ENCODE data around the gene WDFY2. TPM values are rescaled to one million over a fixed set of nuclear protein-coding genes. Genes with fewer than 3 reads are reported as not detected.
A peak's percentile ranks its signal among the peaks of the same experiment; 100 is the strongest.

The WDFY2 gene
- total and polyA plus RNA-seq, 2 of the 8 experiments (the other 6 are each of a cell fraction or from before 2014, with no cell fraction given) = 13.9 to 29.0 TPM

- Histone ChIP-seq H3K23ac (ENCODE audit: insufficient read length) (no peak overlapping the region), H3K4ac (replicated peaks; ENCODE audit: insufficient read length, low read depth, low read length) (no peak overlapping the region), H4K91ac (replicated peaks; ENCODE audit: insufficient read length, low read length) (peak overlapping the region; percentile 84), H3K9ac (replicated peaks in 1 of 4; ENCODE audit: extremely low read depth in 1 of 4, low read depth in 3 of 4, low read length in 3 of 4) (no peak overlapping the region), H3K27ac (ENCODE audit: low read depth, low read length) (no peak overlapping the region), H2AFZ (ENCODE audit: low read length) (no peak overlapping the region), H2BK120ac (replicated peaks; ENCODE audit: low read depth, low read length) (peak overlapping the region; percentile 49), H3K9me3 (ENCODE audit: insufficient read depth in 2 of 2, low read depth in 1 of 2, low read length in 1 of 2) (no peaks in the 10 kb centered on the region), H3K18ac (ENCODE audit: extremely low read depth, low read length) (no peak overlapping the region), H2BK15ac (ENCODE audit: low read length) (no peak overlapping the region), H3K4me2 (ENCODE audit: insufficient read depth in 1 of 2, low read depth in 2 of 2, low read length in 2 of 2) (no peak overlapping the region; a peak in 1 of 4 replicates), H3K79me2 (ENCODE audit: control insufficient read depth in 1 of 2, insufficient read depth in 2 of 2, low read length in 2 of 2) (peaks cover 8 to 71% of the 10 kb centered on the region in 2 experiments; a peak in 3 of 4 replicates), H4K5ac (ENCODE audit: insufficient read length, low read depth, low read length) (no peak overlapping the region), H4K8ac (ENCODE audit: extremely low read depth, insufficient read depth, low read length) (no peak overlapping the region), H4K20me1 (replicated peaks in 1 of 2; ENCODE audit: control insufficient read depth in 1 of 2, insufficient read depth in 2 of 2, low read length in 2 of 2) (no peaks in the 10 kb centered on the region), H2AK5ac (ENCODE audit: low read depth, low read length) (no peak overlapping the region), H3K4me3 (ENCODE audit: extremely low read depth in 1 of 4, insufficient read depth in 2 of 4, low read depth in 3 of 4, low read length in 4 of 4) (no peak overlapping the region), H2BK20ac (ENCODE audit: low read length) (peak overlapping the region; percentile 17; the same call in 1 of the 2 replicates), H3K4me1 (replicated peaks in 1 of 4; ENCODE audit: control insufficient read depth in 3 of 4, insufficient read depth in 4 of 4, low read length in 3 of 4) (peaks cover 13 to 38% (median 23%) of the 10 kb centered on the region in 4 experiments), H3K27me3 (replicated peaks in 1 of 4; ENCODE audit: control insufficient read depth in 3 of 4, extremely low read depth in 1 of 4, insufficient read depth in 3 of 4, low read length in 3 of 4) (no peaks in the 10 kb centered on the region), H3K14ac (ENCODE audit: insufficient read length) (no peak overlapping the region), H3K23me2 (ENCODE audit: low read depth, low read length) (no peaks in the 10 kb centered on the region), H3K79me1 (ENCODE audit: low read depth, low read length) (0 out of 2 replicates have a peak, but pooled peaks cover 5% of the 10 kb centered on the region), H2BK12ac (ENCODE audit: low read depth, low read length) (peak overlapping the region; percentile 78), H3K36me3 (ENCODE audit: control insufficient read depth in 2 of 4, insufficient read depth in 4 of 4, low read length in 3 of 4) (no peaks in the 10 kb centered on the region), H3K56ac (replicated peaks; ENCODE audit: insufficient read length, low read depth, low read length) (no peak overlapping the region), H2BK5ac (ENCODE audit: low read depth, low read length) (peak overlapping the region; percentile 22; the same call in 1 of the 2 replicates)
- ChIA-PET CTCF (ENCODE audit: partially characterized antibody) (interaction anchor here (0.6 to 0.9 kb wide), 3 partner anchors 61 to 190 kb away, joined by 3 to 6 read pairs (median 3); no protein-coding TSS in a partner anchor), POLR2A (ENCODE audit: partially characterized antibody) (no interaction called here)
- WGBS, 2 experiments (ENCODE audit: extremely low coverage in 1 of 2, insufficient coverage in 1 of 2, insufficient read length in 1 of 2, insufficient replicate concordance in 2 of 2, low coverage in 1 of 2, low lambda C conversion rate in 2 of 2, missing lambda C conversion rate in 1 of 2) = 87% methylated on average over 4 of the region's 4 CpGs; no CpG with 5 or more reads in 1 of the 2 experiments
- FAIRE-seq (no peak), DNase-seq (ENCODE audit: low read depth in 1 of 2, low spot score in 2 of 2) (no peak)
Measured at GRCh38 chr13:51647067-51647466, 62.8 kb downstream of the WDFY2 start.

All from H1 (cell line).